MM.1S (cell line): Measurements from ENCODE around the gene CYP51A1.

Source experiments
- DNase-seq: peaks from one replicate; pipeline ENCODE4 v3.0.0-alpha.2; 2015
- H2AFZ ChIP-seq: fragments of 300-600 bp; sonication (generic); 2 replicates; pipeline ENCODE4 v1.6.0; 2016; ENCODE audit warnings: antibody characterized with exemption, low read length
- H3F3A ChIP-seq: fragments of 300-600 bp; sonication (generic); 2 replicates; pipeline ENCODE4 v1.6.1; 2016; ENCODE audit warnings: mild to moderate bottlenecking, antibody characterized with exemption, low read length, moderate library complexity, mixed read lengths; ENCODE audit not compliant: insufficient read depth
- H3K27ac ChIP-seq: fragments of 300-600 bp; sonication (generic); 2 replicates; pipeline ENCODE4 v1.5.1; 2016; ENCODE audit warnings: mild to moderate bottlenecking, low read length
- H3K27me3 ChIP-seq: fragments of 300-600 bp; sonication (generic); replicated peaks from 2 replicates; pipeline ENCODE4 v1.6.0; 2016; ENCODE audit warnings: low read length; ENCODE audit not compliant: insufficient read depth
- H3K36me3 ChIP-seq: fragments of 300-600 bp; sonication (generic); replicated peaks from 2 replicates; pipeline ENCODE4 v1.6.1; 2016; ENCODE audit warnings: mild to moderate bottlenecking, low read length, mixed read lengths; ENCODE audit not compliant: insufficient read depth
- H3K4me1 ChIP-seq: fragments of 300-600 bp; sonication (generic); 2 replicates; pipeline ENCODE4 v1.6.1; 2016; ENCODE audit warnings: low read length, mixed read lengths
- H3K4me2 ChIP-seq: fragments of 300-600 bp; sonication (generic); 2 replicates; pipeline ENCODE4 v1.6.0; 2016; ENCODE audit warnings: low read depth, low read length
- H3K4me3 ChIP-seq: fragments of 300-600 bp; sonication (generic); 2 replicates; pipeline ENCODE4 v1.5.1; 2016; ENCODE audit warnings: low read length, mixed read lengths
- H3K79me2 ChIP-seq: fragments of 300-600 bp; sonication (generic); 2 replicates; pipeline ENCODE4 v1.6.1; 2016; ENCODE audit warnings: mixed run types, low read length, mixed read lengths
- H3K9ac ChIP-seq: fragments of 300-600 bp; sonication (generic); 2 replicates; pipeline ENCODE4 v1.6.1; 2016; ENCODE audit warnings: low read length, mixed read lengths
- H3K9me2 ChIP-seq: fragments of 300-600 bp; sonication (generic); replicated peaks from 2 replicates; pipeline ENCODE4 v1.6.1; 2016; ENCODE audit warnings: mild to moderate bottlenecking, low read length, mixed read lengths; ENCODE audit not compliant: insufficient read depth
- H3K9me3 ChIP-seq: fragments of 300-600 bp; sonication (generic); replicated peaks from 2 replicates; pipeline ENCODE4 v1.6.1; 2016; ENCODE audit warnings: mild to moderate bottlenecking, low read length, mixed read lengths; ENCODE audit not compliant: insufficient read depth
- H4K20me1 ChIP-seq: fragments of 300-600 bp; sonication (generic); 2 replicates; pipeline ENCODE4 v1.6.1; 2016; ENCODE audit warnings: mild to moderate bottlenecking, low read length, moderate library complexity, mixed read lengths; ENCODE audit not compliant: insufficient read depth
- CTCF ChIP-seq: fragments of 300-600 bp; sonication (generic); IDR thresholded peaks from 2 replicates; pipeline ENCODE4 v1.5.1; 2016; ENCODE audit warnings: antibody characterized with exemption, low read length, mixed read lengths
- EZH2 ChIP-seq: fragments of 300-600 bp; sonication (generic); optimal IDR thresholded peaks from 2 replicates; pipeline ENCODE3; 2017; ENCODE audit warnings: low read depth, mild to moderate bottlenecking, antibody characterized with exemption, low read length, mixed read lengths
- EZH2phosphoT487 ChIP-seq: fragments of 300-600 bp; sonication (generic); IDR thresholded peaks from 2 replicates; pipeline ENCODE4 v1.6.1; 2018; ENCODE audit warnings: antibody characterized with exemption, low read length

CYP51A1 gene

GRCh38 chr7:92161271-92161670, 27.0 kb upstream of the CYP51A1 start:
- H3K4me3 ChIP-seq, result no peak overlapping the region
- H3K9ac ChIP-seq, result no peak overlapping the region
- H3K9me3 ChIP-seq, result no peaks in the 10 kb centered on the region
- H2AFZ ChIP-seq, result no peak overlapping the region
- H3K79me2 ChIP-seq, result no peaks in the 10 kb centered on the region
- TF ChIP-seq EZH2 (no peak), EZH2phosphoT487 (no peak), CTCF (no peak)
- no peak overlapping the region for H3K27ac ChIP-seq
- H3K9me2 ChIP-seq, result no peaks in the 10 kb centered on the region
- H3K4me2 ChIP-seq, result no peak overlapping the region
- no peaks in the 10 kb centered on the region for H3K36me3 ChIP-seq
- no peaks in the 10 kb centered on the region for H4K20me1 ChIP-seq
- H3F3A ChIP-seq, result no peaks in the 10 kb centered on the region
- H3K27me3 ChIP-seq, result no peaks in the 10 kb centered on the region
- peaks cover 3% of the 10 kb centered on the region for H3K4me1 ChIP-seq
- no peak for DNase-seq

- H3K36me3 ChIP-seq, result no peaks in the 10 kb centered on the region
- H3K9me2 ChIP-seq, result no peaks in the 10 kb centered on the region
- no peak overlapping the region for H3K27ac ChIP-seq
- peaks cover 3% of the 10 kb centered on the region for H3K4me1 ChIP-seq
- H3K27me3 ChIP-seq, result no peaks in the 10 kb centered on the region
- H3K9ac ChIP-seq, result no peak overlapping the region
- H3K4me2 ChIP-seq, result peak overlapping the region; percentile 18; the same call in 1 of the 2 replicates
- H3K9me3 ChIP-seq, result no peaks in the 10 kb centered on the region
- H3K79me2 ChIP-seq, result no peaks in the 10 kb centered on the region
- H4K20me1 ChIP-seq, result no peaks in the 10 kb centered on the region
- H3K4me3 ChIP-seq, result no peak overlapping the region
- TF ChIP-seq CTCF (no peak), EZH2phosphoT487 (no peak), EZH2 (no peak)
- H2AFZ ChIP-seq, result peak overlapping the region; percentile 68
- DNase-seq, result peak; percentile 29
- no peaks in the 10 kb centered on the region for H3F3A ChIP-seq
These were observed 24.6 kb upstream of the CYP51A1 start for GRCh38 chr7:92158660-92159575.

GRCh38 chr7:92156990-92157389, 22.7 kb upstream of the CYP51A1 start:
- no peak for DNase-seq
- no peaks in the 10 kb centered on the region for H3K36me3 ChIP-seq

More at GRCh38 chr7:92156990-92157389, 22.7 kb upstream of the CYP51A1 start:
- Histone ChIP-seq H3K4me2 (no peak overlapping the region), H3K27me3 (no peaks in the 10 kb centered on the region), H3K9ac (no peak overlapping the region), H3K9me3 (no peaks in the 10 kb centered on the region), H3K4me3 (no peak overlapping the region), H4K20me1 (no peaks in the 10 kb centered on the region), H3K79me2 (no peaks in the 10 kb centered on the region), H3K27ac (no peak overlapping the region), H3K9me2 (no peaks in the 10 kb centered on the region), H3F3A (no peaks in the 10 kb centered on the region), H2AFZ (no peak overlapping the region), H3K4me1 (peaks cover 3% of the 10 kb centered on the region)
- TF ChIP-seq EZH2 (no peak), CTCF (no peak), EZH2phosphoT487 (no peak)
